NCI-H510A (cell line): ENCODE data around the gene PILRA.
"Not testable (repeated sequence)": the region's sequence is repeated elsewhere in the genome, so short reads cannot be mapped to it uniquely, and the experiment has no call there.

Experiments used
- DNase-seq: peaks from one replicate; lab custom pipeline; 2025; lab: John Stamatoyannopoulos, UW

The PILRA gene

DNA sequence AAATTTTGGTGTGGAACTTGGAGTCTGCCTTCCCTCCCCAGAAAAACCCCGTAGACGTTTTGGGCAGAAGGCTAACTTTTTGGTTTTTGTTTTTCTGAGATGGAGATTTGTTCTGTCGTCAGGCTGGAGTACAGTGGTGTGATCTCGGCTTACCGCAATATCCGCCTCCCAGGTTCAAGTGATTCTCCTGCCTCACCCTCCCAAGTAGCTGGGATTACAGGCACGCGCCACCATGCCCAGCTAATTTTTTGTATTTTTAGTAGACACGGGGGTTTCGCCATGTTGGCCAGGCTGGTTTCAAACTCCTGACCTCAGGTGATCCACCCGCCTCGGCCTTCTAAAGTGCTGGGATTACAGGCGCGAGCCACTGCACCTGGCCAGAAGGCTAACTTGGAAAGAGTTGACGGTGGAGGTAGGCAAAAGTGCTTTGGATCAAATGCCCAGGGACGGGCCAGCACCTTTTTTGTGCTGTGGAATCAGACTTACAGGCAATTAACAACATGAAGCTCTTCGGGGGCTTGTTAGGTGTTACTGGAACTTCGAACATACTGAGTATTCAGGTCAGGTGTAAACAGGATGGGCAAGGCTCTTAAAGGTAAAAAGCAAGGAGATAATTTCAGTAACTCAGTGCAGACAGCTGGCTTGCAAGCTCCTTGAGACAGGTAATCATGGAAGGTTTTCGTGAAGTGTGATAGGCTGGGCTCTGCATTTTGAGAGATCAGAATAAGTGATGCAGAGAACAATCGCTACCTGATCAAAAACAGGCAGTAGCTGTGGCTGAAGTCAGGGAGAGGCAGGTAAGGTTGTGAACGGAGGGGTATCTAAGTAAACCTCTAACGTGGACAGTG lies 61.2 kb downstream of the PILRA start:
- no peak for DNase-seq

GRCh38 chr7:100435401-100436304 lies 62.4 kb downstream of the PILRA start:
- no peak for DNase-seq

DNA sequence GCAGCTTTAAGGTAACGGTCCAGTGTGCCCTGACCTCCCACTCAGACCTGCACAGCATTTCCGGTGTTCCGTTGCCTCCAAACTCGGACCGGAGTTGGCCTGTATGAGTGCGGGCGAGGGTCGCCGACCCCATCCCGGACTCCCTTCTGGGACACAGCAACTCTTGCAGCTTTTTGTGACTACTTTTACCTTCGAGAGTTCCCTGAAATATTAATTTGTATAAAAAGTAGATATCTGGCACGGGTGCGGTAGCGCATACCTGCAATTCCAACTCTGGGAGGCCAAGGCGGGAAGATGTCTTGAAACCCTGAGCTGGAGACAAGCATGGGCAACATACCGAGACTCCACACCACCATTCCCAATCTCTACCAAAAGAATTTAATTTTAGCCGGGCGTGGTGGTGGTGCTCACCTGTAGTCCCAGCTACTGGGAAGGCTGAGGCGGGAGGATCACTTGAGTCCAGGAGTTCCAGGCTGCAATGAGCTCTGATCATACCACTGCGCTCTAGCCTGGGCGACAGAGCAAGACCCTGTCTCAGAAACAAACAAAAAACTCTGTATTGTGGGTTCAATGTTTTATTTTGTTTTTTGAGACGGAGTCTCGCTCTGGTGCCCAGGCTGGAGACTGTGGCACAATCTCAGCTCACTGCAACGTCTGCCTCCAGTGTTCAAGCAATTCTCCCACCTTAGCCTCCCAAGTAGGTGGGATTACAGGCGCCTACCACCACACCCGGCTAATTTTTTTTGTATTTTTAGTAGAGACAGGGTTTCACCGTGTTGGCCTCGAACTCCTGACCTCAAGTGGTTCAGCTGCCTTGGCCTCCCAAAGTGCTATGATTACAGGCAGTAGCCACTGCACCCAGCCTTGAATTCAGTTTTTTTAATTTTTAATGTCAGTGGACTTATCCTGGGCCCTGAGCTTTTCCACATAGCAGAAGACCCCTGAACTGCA lies 64.1 kb downstream of the PILRA start:
- DNase-seq: no peak

DNA sequence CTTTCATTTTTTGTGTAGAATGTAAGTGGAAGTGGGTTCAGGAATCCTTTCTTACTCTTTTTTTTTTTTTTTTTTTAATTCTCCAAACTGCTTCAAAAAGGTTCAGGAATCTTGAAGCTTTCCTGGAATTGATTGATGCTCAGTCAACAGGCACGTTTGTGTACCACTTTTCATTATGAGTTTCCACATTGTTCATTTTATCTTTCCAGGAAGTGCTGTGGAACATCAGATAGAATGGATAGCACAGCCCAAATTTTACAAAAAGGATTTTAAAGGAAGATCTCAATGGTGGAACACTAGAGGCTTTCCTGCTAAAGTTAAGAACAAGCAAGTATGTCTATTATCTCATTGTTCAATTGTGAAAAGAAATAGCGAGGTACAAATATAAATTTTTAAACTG lies 64.9 kb downstream of the PILRA start:
- DNase-seq: no peak

DNA sequence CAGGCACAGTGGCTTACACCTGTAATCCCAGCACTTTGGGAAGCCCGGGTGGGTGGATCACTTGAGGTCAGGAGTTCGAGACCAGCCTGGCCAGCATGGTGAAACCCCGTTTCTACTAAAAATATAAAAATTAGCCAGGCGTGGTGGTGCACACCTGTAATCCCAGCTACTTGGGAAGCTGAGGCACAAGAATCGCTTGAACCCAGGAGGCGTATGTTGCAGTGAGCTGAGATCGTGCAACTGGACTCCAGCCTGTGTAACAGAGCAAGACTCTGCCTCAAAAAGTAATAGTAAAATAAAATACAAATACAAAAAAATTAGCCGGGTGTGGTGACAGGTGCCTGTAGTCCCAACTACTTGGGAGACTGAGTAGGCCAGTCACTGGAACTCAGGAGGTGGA lies 65.4 kb downstream of the PILRA start:
- DNase-seq: not testable (repeated sequence)

- DNase-seq: not testable (repeated sequence)
Observed at GRCh38 chr7:100439244-100439643, 66.0 kb downstream of the PILRA start.

DNA sequence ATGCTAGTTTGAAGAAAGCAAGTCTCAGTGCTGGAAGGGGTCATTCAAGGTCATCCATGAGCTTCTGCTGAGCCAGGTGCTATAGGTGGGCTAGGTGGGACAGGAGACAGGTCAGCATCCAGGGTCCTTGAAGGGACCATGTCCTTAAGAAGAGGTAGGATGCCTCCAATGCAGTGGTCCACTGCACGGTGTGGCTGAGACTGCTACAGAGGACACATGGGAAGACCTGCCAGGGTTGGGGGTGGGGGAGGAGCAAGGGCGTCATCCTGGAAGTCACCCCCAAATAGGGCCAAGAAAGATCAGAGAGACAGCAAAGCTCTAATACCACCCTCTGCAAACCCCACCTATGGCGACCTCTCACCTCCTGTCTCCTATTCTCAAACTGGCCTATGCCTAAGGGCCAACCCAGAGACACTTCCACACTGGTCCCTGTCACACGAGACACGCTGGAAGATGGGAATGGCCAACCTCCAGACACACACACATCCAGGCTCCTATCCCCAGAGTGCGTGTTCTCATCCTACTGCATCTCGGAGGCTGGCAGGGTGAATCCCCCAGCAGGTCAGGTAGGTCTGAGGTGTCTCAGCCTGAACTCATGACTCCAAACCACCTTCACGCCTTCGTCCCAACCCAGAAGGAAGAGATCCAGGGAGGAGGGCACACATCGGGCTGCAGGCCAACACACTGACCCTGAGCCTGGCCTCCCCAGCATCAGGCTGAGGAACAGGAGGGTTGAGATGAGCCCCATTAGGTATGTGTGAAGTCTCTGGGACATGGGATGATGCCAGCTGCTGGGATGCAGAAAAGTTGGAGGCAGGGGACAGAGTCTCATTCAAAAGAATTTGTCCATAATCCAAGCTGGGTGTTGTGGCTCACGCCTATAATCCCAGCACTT lies 68.6 kb downstream of the PILRA start:
- DNase-seq: no peak

GRCh38 chr7:100443096-100443840 lies 70.0 kb downstream of the PILRA start:
- no peak for DNase-seq

DNA sequence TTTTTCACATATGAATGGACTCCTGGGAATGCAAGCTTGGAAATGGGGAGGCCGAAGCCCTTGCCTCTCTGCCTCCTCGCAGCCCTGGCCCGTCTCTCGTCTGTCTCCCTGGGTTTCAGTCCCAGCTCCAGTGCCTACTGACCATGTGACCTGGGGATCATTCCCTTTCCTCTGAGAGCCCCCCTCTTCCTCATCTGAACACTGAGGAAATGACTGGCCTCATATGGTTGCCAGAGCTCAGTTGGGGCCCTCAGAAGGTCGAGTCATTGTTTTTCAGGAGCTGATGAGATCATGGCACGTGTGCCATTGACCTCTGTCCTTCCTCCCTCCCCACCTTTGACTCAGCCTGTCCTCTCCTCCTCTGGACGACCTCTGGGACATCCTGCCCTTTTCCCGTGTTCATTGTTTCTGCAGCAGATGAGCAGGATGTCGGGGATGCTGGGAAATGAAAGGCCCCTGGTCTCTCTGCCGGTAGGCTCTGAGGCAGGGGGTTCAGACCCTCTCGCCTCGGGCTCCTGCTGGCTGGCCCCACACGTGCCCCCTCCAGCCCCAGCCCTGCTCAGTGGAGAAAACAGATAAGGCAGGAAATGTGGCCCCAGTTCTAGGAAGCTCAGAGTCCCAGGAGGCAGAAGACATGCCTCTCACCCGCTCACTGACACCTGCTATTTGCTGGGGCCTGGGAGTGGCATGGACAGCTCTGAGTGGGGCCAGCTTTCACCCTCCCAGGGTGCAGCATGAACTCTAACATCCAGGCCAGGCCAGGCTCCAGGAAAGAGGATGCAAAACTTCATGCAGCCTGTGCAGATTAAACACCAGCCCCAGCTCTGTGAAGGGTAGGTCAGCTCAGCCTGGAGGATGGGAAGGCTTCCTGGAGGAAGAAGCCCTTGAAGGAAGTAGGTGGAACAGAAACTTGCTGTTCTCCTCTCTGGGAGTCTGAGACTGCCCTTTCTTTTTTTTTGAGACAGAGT lies 71.3 kb downstream of the PILRA start:
- DNase-seq: no peak

DNA sequence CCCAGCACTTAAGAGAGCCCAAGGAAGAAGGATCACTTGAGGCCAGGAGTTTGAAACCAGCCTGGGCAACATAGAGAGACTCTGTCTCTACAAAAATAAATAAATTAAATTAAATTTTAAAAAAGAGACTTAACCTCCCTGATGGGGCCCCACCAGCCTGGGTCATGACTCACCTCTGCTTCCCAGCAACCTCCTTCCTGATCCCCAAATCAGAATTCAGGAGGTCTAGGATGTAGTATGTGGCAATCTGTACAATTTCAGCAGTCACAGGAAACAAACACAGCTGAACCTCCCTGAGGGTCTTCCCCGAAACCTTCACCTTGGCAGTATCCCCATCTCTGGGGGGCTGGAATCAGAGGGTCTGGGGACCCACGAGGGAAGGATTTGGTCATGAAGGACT lies 72.8 kb downstream of the PILRA start:
- DNase-seq: no peak

- not testable (repeated sequence) for DNase-seq
Observed at GRCh38 chr7:100447363-100447762, 74.1 kb downstream of the PILRA start.

DNA sequence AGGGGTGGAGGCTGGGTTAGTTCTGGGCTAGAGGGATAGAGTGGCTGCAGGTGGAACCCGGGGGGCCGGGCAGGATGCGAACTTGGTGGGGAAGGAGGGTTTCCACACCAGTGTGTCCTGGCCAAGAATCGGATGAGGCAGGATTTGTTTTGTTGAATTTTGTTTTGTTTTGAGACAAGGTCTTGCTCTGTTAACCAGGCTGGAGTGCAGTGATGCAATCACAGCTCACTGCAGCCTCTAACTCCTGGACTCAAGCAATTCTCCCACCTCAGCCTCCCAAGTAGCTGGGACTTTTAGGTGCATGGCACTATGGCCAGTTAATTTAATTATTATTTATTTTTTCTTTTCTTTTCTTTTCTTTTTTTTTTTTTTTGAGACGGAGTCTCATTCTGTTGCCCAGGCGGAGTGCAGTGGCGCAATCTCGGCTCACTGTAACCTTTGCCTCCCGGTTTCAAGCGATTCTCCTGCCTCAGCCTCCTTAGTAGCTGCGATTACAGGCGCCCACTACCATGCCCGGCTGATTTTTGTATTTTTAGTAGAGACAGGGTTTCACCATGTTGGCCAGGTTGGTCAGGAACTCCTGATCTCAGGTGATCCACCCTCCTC lies 76.0 kb downstream of the PILRA start:
- no peak for DNase-seq
